Activated CD8-positive, alpha-beta memory T cell treated with anti-CD3 and anti-CD28 coated beads, Interleukin-2, amount 50 U/mL, for 1 hour (primary cell): ENCODE results near the gene GNAQ.
"Not testable (repeated sequence)": the region's sequence is repeated elsewhere in the genome, so short reads cannot be mapped to it uniquely, and the experiment has no call there.

ENCODE experiments used
- DNase-seq: peaks from one replicate; pipeline ENCODE4 v3.0.0-alpha.2; 2020; ENCODE audit errors: extremely low read depth

GNAQ gene

DNA sequence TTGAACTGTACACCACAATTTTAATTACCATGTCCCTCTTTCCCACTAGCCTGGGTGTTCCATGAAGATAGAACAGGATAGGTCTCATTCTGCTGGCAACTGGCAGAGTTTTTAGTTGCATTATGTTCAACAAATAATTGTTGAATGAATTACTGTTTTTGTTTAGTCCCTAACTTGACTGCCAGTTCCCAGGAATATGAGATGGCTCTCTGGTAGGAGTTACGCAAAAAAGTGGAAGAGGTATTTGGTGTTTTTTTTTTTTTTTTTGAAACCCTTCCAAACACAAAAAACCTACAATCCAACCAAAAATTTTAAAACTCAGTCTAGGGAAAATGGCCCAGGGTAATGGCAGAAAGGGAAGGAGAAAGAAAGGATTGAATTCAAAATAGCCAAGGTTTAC lies 153.6 kb downstream of the GNAQ start:
- DNase-seq: no peak

GRCh38 chr9:77876590-77876989 lies 155.0 kb downstream of the GNAQ start:
- DNase-seq: no peak

GRCh38 chr9:77876091-77876490 lies 155.5 kb downstream of the GNAQ start:
- no peak for DNase-seq

GRCh38 chr9:77872863-77873262 lies 158.7 kb downstream of the GNAQ start:
- no peak for DNase-seq

DNA sequence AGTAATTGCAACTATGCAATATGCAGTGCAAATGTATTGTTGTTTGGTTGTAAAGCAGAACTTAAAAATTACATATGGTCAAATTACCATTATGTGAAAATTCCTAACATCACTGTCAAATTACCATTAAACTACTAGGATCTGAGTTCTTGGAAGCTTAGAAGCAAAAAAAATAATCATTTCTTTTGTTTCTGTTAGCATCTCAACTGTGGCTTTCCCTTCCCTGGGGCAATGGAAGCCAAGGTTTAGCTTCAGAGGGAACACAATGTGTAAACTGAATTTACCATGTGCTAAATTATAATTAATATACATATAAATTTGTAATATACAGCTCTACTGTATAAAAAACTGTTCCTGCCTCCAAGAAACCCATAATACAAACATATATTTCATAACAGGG lies 159.4 kb downstream of the GNAQ start:
- DNase-seq: no peak

DNA sequence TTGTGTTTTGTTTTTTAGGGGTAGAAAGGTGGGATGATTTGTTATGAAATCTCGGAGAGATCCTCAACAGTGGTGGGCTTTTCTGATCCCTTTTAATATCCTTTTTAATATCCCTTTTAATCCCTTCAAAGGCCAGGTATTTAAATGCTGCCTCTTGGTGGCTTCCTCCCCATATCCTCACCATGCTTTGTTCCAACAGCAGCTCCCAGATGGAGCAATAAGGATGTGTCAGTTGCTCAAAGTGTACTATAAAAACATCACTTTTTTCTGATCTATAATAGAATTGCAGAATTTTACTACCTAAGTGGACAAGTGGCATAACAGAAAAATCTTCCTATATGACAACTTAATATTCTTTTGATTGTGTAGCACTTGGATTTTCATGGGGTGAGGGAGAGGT lies 160.1 kb downstream of the GNAQ start:
- no peak for DNase-seq

DNA sequence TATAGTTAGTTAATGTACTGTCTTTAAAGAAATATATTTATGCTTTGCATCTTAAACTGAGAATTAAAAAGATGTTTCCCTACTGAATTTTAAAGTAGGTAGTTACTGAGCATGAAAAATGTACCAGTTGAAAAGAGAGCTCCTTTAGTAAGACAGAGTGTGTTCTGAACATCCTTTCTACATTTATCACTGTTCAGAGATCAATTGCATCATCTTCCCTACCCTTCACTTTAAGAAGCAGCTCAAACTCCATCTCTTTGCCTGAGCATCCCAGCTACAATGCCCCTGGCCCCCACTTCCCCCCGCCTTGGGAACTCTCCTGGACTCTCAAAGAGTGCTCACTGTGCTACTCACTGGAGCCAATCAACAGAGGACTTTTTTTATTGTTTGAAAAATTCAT lies 164.7 kb downstream of the GNAQ start:
- no peak for DNase-seq

GRCh38 chr9:77865385-77866047 lies 166.1 kb downstream of the GNAQ start:
- no peak for DNase-seq

DNA sequence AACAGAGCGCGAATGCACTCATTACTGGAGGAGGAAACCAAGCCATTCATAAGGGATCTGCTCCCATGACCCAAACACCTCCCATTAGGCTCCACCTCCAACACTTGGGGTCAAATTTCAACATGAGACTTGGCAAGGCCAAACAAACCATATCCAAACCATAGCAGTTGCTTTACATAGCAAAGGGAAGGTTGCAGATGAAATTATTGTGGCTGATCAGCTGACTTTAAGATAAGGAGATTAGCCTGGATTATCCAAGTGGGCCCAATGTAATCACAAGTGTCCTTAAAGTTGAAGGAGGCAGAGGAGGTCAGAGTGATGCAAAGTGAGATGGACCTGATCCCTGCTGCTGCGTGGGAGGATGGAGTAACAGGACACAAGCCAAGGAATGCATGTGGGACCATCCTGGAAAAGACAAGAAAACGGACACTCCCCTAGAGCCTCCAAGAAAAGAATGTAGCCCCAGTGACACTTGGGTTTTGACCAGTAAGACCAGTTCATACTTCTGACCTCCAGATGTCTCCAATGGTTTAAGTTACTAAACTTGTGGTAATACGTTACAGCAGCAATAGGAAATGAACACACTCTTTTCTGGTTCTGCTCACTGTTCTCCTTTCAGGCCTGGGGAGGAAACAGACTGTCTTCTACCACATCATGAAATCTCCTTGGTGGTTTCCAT lies 167.3 kb downstream of the GNAQ start:
- DNase-seq: no peak

GRCh38 chr9:77863638-77864037 lies 168.0 kb downstream of the GNAQ start:
- not testable (repeated sequence) for DNase-seq

DNA sequence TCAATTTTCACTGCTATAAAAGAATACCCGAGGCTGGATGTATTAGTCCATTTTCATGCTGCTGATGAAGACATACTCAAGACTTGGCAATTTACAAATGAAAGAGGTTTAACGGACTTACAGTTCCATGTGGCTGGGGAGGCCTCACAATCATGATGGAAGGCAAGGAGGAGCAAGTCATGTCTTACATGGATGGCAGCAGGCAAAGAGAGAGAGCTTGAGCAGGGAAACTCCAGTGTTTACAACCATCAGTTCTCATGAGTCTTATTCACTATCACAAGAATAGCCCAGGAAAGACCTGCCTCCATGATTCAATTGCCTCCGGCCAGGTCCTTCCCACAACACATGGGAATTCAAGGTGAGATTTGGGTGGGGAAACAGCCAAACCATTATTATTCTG lies 170.7 kb downstream of the GNAQ start:
- DNase-seq: not testable (repeated sequence)

DNA sequence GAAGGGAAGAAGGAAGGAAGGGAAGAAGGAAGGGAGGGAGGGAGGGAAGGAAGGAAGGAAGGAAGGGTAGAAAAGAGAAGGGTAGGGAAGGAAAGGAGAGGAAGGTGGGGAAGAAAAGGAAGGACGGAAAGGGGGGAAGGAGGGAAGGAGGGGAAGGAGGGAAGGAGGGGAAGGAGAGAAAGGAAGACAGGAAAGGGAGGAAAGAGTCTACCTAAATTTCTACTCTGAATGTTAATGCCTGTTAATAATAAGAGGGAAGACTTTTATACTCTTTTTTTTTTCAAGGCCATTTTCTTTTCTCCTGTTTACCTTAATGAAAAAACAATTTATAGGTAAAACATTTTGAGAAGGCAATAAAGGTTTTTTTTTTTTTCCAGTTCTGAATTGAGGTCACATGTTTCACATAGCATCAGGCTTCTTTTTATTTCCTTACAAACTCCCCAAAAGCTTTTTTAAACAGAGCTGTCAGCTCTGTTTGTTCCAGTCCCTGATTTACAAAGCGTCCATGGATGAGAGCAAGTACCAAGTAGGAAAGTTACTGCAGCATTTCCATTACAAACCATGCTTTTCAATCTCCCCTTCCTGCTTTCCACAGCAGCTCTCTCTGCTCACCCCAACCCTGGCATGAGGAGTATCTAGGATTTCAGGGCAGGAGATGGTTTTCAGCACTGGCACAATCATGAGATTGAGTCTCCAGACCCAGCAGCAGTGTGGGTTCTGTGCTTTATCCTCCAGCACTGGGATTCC lies 173.9 kb downstream of the GNAQ start:
- DNase-seq: no peak

- DNase-seq: no peak
Observed at GRCh38 chr9:77856615-77857014, 175.0 kb downstream of the GNAQ start.

GRCh38 chr9:77854916-77855311 lies 176.7 kb downstream of the GNAQ start:
- DNase-seq: no peak

- DNase-seq: no peak
Observed at GRCh38 chr9:77854258-77854915, 177.2 kb downstream of the GNAQ start.

- DNase-seq: no peak
Observed at GRCh38 chr9:77853716-77854115, 177.9 kb downstream of the GNAQ start.

GRCh38 chr9:77851882-77852595 lies 179.6 kb downstream of the GNAQ start:
- DNase-seq: no peak

DNA sequence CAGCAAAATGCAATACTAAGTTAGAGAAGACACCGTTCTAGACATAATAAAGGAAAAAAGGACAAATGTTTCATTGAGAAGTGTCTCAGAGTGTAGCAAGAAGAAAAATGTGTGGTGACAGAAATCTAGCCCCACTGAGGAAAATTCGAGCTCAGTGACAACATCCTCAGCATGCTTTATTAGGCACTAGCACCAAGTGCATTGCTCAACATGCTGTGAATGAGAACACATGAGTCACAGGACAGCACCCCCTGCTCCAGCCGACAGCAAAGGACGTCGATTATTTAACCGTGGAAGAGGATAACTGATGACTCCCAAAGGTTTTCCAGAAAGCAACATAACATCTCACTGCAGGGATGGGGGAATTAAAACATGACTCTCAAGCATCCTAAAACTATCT lies 182.7 kb downstream of the GNAQ start:
- no peak for DNase-seq

DNA sequence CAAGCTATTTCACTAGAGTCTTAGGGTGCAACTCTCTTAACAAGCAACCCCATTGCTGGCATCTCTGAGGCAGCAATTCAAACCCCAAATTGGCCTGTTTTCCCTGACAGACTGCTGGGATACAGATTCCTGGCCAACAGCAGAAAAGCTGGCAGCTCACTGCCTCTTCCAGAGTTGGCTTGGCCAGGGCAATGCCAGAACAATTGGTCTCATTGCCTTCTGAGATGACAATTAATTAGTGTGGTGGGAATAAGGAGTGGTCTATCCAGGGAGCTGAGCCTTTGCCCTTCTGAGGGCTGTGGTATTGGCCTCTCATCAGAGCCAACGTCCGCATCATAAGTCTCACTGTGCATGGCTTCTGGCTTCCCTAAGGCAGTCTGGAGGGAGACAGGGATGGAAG lies 183.2 kb downstream of the GNAQ start:
- no peak for DNase-seq

- no peak for DNase-seq
Observed at GRCh38 chr9:77847626-77848025, 184.0 kb downstream of the GNAQ start.

DNA sequence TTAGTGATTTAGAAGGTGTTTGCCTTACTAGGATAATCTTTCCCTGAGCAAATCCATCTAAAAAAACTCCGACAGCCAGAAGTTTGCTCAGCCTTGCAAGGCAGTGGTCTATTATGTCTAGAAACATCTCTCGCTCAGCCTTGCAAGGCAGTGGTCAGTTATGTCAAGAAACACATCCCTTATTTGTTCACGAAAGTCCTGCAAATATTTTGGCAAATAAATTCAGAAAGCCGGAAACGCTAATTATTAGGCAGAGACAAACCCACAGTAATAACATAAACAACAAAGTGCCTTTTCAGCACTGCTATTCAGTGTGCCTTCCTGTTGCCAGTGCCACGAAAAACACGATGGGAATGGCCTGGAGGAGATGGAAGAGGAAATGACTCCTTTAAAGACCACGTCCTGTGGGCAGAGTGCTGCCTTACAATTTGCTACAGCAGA lies 184.5 kb downstream of the GNAQ start:
- DNase-seq: no peak

DNA sequence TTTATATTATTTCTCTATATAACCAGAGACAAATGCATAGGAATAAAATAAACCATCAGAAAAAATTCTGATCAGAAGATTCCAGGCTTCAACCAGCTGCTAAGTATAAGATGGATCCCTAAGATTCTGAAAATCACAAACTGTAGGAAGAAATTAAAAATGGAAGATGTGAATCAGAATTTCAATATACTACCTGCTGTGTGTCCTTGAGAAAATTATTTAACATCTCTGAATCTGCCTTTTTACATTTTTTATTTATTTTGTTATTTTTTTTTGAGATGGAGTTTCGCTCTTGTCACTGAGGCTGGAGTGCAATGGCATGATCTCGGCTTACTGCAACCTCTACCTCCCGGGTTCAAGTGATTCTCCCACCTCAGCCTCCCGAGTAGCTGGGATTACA lies 187.2 kb downstream of the GNAQ start:
- no peak for DNase-seq
